ENCODE data around the gene PUDP.

PUDP gene

DNA sequence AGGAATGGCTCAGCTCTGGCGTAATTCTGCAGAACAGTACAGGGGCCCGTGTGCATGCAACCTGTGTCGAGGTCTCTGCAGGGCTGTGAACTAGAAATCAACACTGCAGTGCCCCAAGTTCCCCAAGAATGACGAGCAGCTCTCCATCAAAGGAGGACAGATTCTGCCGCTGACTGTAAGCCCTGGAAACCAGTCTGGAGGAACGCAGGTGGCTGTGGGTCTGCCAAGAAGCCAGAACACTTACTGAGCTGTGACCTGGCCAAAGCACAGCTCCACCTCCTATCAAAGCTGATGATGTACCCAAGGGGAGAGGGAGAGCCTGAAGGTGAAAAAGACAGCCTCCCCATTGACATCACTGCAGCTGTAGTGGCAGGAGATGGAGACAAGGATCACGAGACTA is 80.7 kb downstream of the PUDP start:
- FAIRE-seq, result peak; percentile 21
- DNase-seq (ENCODE audit: insufficient read length), result no peak
- TF ChIP-seq POLR2A (IDR thresholded peaks at IDR 0.05; ENCODE audit: low read depth, low read length), result no peak
- no peak for TF ChIP-seq POLR2AphosphoS5 (IDR thresholded peaks at IDR 0.05; ENCODE audit: low read depth, low read length)
- no peak for TF ChIP-seq TAF1 (IDR thresholded peaks at IDR 0.05; ENCODE audit: borderline replicate concordance, low read depth, low read length)

- no peak for FAIRE-seq
- no peak for TF ChIP-seq POLR2A (IDR thresholded peaks at IDR 0.05; ENCODE audit: low read depth, low read length)
- TF ChIP-seq TAF1 (IDR thresholded peaks at IDR 0.05; ENCODE audit: borderline replicate concordance, low read depth, low read length), result no peak
- no peak for TF ChIP-seq POLR2AphosphoS5 (IDR thresholded peaks at IDR 0.05; ENCODE audit: low read depth, low read length)
- no peak for DNase-seq (ENCODE audit: insufficient read length)
Measured at GRCh38 chrX:7065473-7065872, 82.5 kb downstream of the PUDP start.

- DNase-seq (ENCODE audit: insufficient read length) (no peak), FAIRE-seq (peak; percentile 24)
- no peak for TF ChIP-seq TAF1 (IDR thresholded peaks at IDR 0.05; ENCODE audit: borderline replicate concordance, low read depth, low read length)
- TF ChIP-seq POLR2AphosphoS5 (IDR thresholded peaks at IDR 0.05; ENCODE audit: low read depth, low read length), result no peak
- no peak for TF ChIP-seq POLR2A (IDR thresholded peaks at IDR 0.05; ENCODE audit: low read depth, low read length)
Measured at GRCh38 chrX:7062903-7063302, 85.0 kb downstream of the PUDP start.

GRCh38 chrX:7062276-7062675 is 85.7 kb downstream of the PUDP start:
- DNase-seq (ENCODE audit: insufficient read length) (no peak), FAIRE-seq (peak; percentile 78)
- no peak for TF ChIP-seq POLR2AphosphoS5 (IDR thresholded peaks at IDR 0.05; ENCODE audit: low read depth, low read length)
- TF ChIP-seq TAF1 (IDR thresholded peaks at IDR 0.05; ENCODE audit: borderline replicate concordance, low read depth, low read length), result no peak
- TF ChIP-seq POLR2A (IDR thresholded peaks at IDR 0.05; ENCODE audit: low read depth, low read length), result no peak

DNA sequence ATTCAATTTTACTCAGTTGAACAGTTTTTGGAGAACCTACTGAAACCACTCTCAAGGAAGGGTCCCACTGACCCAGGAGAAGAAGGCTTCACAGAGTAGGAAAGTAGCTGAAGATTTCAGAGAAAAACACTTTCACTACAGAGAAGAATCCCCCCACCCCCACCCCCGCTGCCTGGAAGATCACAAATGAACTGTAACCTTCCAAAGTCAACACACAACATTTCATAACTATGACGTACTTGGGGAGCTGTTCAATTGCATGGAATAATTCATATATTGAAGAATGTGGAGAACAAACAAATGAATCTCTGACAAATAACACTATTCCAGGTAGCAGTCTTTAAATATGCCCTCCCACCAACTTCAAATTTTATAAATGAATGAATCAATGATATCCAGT is 86.5 kb downstream of the PUDP start:
- FAIRE-seq (no peak), DNase-seq (ENCODE audit: insufficient read length) (no peak)
- TF ChIP-seq POLR2A (IDR thresholded peaks at IDR 0.05; ENCODE audit: low read depth, low read length), result no peak
- no peak for TF ChIP-seq POLR2AphosphoS5 (IDR thresholded peaks at IDR 0.05; ENCODE audit: low read depth, low read length)
- TF ChIP-seq TAF1 (IDR thresholded peaks at IDR 0.05; ENCODE audit: borderline replicate concordance, low read depth, low read length), result no peak

GRCh38 chrX:7060444-7060843 is 87.5 kb downstream of the PUDP start:
- DNase-seq (ENCODE audit: insufficient read length) (no peak), FAIRE-seq (no peak)
- TF ChIP-seq POLR2AphosphoS5 (IDR thresholded peaks at IDR 0.05; ENCODE audit: low read depth, low read length) (no peak), POLR2A (IDR thresholded peaks at IDR 0.05; ENCODE audit: low read depth, low read length) (no peak), TAF1 (IDR thresholded peaks at IDR 0.05; ENCODE audit: borderline replicate concordance, low read depth, low read length) (no peak)

DNA sequence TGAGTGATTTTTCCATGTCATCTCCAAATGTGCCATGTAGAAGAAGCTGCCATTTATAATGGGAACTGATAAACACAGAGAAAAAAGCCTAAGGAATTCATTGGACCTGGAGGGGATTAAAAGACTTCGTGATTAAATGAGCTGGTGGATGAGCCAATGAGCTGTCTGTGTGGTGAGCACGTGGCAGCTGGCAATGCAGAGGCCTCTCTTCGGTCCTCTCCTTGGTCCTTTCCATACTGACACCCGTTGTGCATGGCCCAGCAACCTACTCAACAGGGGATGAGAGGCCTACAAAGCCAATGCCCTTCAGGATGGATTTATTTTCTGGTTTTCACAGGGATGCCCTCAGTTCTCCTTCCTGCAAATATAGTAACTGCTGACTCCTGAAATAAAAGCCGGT is 88.1 kb downstream of the PUDP start:
- TF ChIP-seq POLR2AphosphoS5 (IDR thresholded peaks at IDR 0.05; ENCODE audit: low read depth, low read length), result no peak
- no peak for TF ChIP-seq POLR2A (IDR thresholded peaks at IDR 0.05; ENCODE audit: low read depth, low read length)
- TF ChIP-seq TAF1 (IDR thresholded peaks at IDR 0.05; ENCODE audit: borderline replicate concordance, low read depth, low read length), result no peak
- DNase-seq (ENCODE audit: insufficient read length), result no peak
- no peak for FAIRE-seq

- peak; percentile 36 for DNase-seq (ENCODE audit: insufficient read length)
- FAIRE-seq, result peak; percentile 99
- TF ChIP-seq POLR2A (IDR thresholded peaks at IDR 0.05; ENCODE audit: low read depth, low read length) (no peak), POLR2AphosphoS5 (IDR thresholded peaks at IDR 0.05; ENCODE audit: low read depth, low read length) (no peak), TAF1 (IDR thresholded peaks at IDR 0.05; ENCODE audit: borderline replicate concordance, low read depth, low read length) (no peak)
Measured at GRCh38 chrX:7059214-7059838, 88.6 kb downstream of the PUDP start.

GRCh38 chrX:7055386-7056137 is 92.4 kb downstream of the PUDP start:
- DNase-seq (ENCODE audit: insufficient read length) (no peak), FAIRE-seq (no peak)
- TF ChIP-seq TAF1 (IDR thresholded peaks at IDR 0.05; ENCODE audit: borderline replicate concordance, low read depth, low read length) (no peak), POLR2AphosphoS5 (IDR thresholded peaks at IDR 0.05; ENCODE audit: low read depth, low read length) (no peak), POLR2A (IDR thresholded peaks at IDR 0.05; ENCODE audit: low read depth, low read length) (no peak)

DNA sequence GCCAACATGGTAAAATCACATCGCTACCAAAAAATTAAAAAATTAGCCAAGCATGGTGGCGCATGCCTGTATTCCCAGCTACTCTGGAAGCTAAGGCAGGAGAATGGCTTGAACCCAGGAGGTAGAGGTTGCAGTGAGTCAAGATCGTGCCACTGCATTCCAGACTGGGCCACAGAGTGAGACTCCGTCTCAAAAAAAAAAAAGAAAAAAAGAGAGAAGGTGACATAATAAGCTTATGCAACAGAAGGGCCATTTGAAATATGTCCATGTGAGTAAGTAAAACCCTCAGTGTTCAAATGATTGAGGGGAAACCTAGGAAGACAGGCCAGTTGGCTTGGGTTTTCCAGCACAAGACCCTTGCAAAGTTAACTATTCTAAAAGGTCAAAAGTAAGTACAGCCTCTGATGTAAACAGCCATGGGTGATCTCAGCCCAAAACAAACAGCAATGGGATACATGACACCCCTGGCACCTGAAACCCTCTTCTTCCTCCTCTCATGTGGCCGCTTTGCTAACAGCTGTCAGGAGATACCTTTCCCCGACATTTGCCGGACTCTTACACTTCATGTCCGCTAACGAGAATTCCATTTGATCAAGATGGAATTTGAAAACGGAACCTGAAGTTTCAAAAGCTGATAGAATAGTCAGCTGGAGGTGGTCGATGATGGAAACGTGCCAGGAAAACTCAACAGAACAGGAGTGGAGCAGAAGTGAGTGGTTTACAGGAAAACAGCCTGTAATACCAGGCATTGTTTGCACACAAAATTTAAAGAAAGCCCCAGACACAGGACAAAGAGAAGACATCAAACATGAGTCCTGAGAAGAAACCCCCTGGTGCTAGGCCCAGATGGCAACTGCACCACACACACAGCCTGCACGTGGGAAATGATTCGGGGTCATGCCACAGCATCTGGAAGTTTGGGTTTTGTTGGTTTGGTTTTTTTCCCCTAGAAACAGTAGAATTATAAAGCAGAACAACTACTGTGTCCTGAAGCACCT is 93.4 kb downstream of the PUDP start:
- TF ChIP-seq TAF1 (IDR thresholded peaks at IDR 0.05; ENCODE audit: borderline replicate concordance, low read depth, low read length) (no peak), POLR2A (IDR thresholded peaks at IDR 0.05; ENCODE audit: low read depth, low read length) (no peak), POLR2AphosphoS5 (IDR thresholded peaks at IDR 0.05; ENCODE audit: low read depth, low read length) (no peak)
- no peak for DNase-seq (ENCODE audit: insufficient read length)
- no peak for FAIRE-seq

GRCh38 chrX:7052541-7052940 is 95.4 kb downstream of the PUDP start:
- FAIRE-seq, result no peak
- TF ChIP-seq TAF1 (IDR thresholded peaks at IDR 0.05; ENCODE audit: borderline replicate concordance, low read depth, low read length) (no peak), POLR2A (IDR thresholded peaks at IDR 0.05; ENCODE audit: low read depth, low read length) (no peak), POLR2AphosphoS5 (IDR thresholded peaks at IDR 0.05; ENCODE audit: low read depth, low read length) (no peak)
- no peak for DNase-seq (ENCODE audit: insufficient read length)

All from GM12892 (cell line).